A549 (cell line): ENCODE measurements around the gene STXBP6. TPM values are rescaled to one million over a fixed set of nuclear protein-coding genes. Genes with fewer than 3 reads are reported as not detected.

Experiments used
- ATAC-seq, 2 experiments: fragments of 200-7000 bp in 1 of 2; fragments of >200 bp in 1 of 2; cut with Nextera tagmentation in 1 of 2; cut with Tn5 transposase in 1 of 2; 3 replicates each; pipeline versions ENCODE4 v1.8.0 to v1.9.1; 2018 to 2020; ENCODE audit warnings: mild to moderate bottlenecking in 1 of 2, moderate library complexity in 1 of 2
- CTCF ChIA-PET: fragments of 300-600 bp; sonication (Branson Sonifier 250); formaldehyde crosslinking; extraction: SDS; loops from one replicate; lab custom pipeline; 2021; ENCODE audit warnings: antibody characterized with exemption, inconsistent platforms; lab: Yijun Ruan, JAX
- POLR2A ChIA-PET: fragments of 350-600 bp; formaldehyde crosslinking; extraction: SDS; loops from one replicate; lab custom pipeline; 2021; ENCODE audit warnings: antibody characterized with exemption, inconsistent platforms; lab: Yijun Ruan, JAX
- DNase-seq, 2 experiments: peaks; one replicate each; pipeline versions ENCODE4 v3.0.0 to v3.0.0-alpha.2; 2011 to 2016; ENCODE audit warnings: low read depth in 1 of 2, low spot score in 1 of 2
- FAIRE-seq: peaks from 2 replicates; lab custom pipeline; 2011; peaks lifted over from hg19 to GRCh38; lab: Jason Lieb, UNC
- H3K27ac ChIP-seq, 2 experiments: fragments of >200 bp; sonication (Bioruptor Twin); formaldehyde crosslinking; 3 replicates each; pipeline ENCODE4 v1.5.1; 2016 to 2017
- H3K4me1 ChIP-seq: fragments of >200 bp; sonication (Bioruptor Twin); formaldehyde crosslinking; 3 replicates; pipeline ENCODE4 v1.6.1; 2016
- H3K4me2 ChIP-seq: fragments of >200 bp; sonication (Bioruptor Twin); formaldehyde crosslinking; 3 replicates; pipeline ENCODE4 v1.6.1; 2016
- H3K4me3 ChIP-seq: fragments of >200 bp; sonication (Bioruptor Twin); formaldehyde crosslinking; 3 replicates; pipeline ENCODE4 v1.5.1; 2016
- H3K9me3 ChIP-seq: fragments of >200 bp; sonication (Bioruptor Twin); formaldehyde crosslinking; 3 replicates; pipeline ENCODE4 v1.6.1; 2016
- CHD2 ChIP-seq: fragments of 150-350 bp; IDR thresholded peaks from 2 replicates; pipeline ENCODE4 v1.6.1; 2014; ENCODE audit warnings: low read length; ENCODE audit not compliant: partially characterized antibody
- EHF ChIP-seq: fragments of 250-450 bp; sonication (Bioruptor Pico); IDR thresholded peaks from 2 replicates; pipeline ENCODE4 v1.5.0; 2020; ENCODE audit warnings: mild to moderate bottlenecking
- ELK1 ChIP-seq: fragments of 150-350 bp; IDR thresholded peaks from 2 replicates; pipeline ENCODE4 v1.6.1; 2014; ENCODE audit warnings: low read depth, mild to moderate bottlenecking, low read length
- FOSL2 ChIP-seq, 2 experiments: fragments of 450-650 bp in 1 of 2; fragments of >200 bp in 1 of 2; sonication (Bioruptor Twin) in 1 of 2; formaldehyde crosslinking; IDR thresholded peaks; 2 replicates each; pipeline versions ENCODE4 v1.5.0 to v1.6.1; 2016 to 2020; ENCODE audit warnings: mild to moderate bottlenecking in 1 of 2, moderate library complexity in 1 of 2
- FOXS1 ChIP-seq: fragments of 250-450 bp; sonication (Bioruptor Pico); IDR thresholded peaks from 2 replicates; pipeline ENCODE4 v1.5.0; 2020; ENCODE audit warnings: mild to moderate bottlenecking, moderate library complexity
- GATA3 ChIP-seq: IDR thresholded peaks from 2 replicates; pipeline ENCODE4 v1.6.1; 2012; ENCODE audit warnings: borderline replicate concordance
- HOXA7 ChIP-seq: fragments of 250-450 bp; sonication (Bioruptor Pico); IDR thresholded peaks from 2 replicates; pipeline ENCODE4 v1.5.0; 2020; ENCODE audit warnings: mild to moderate bottlenecking, moderate library complexity
- HOXB5 ChIP-seq: fragments of 250-450 bp; sonication (Bioruptor Pico); IDR thresholded peaks from 2 replicates; pipeline ENCODE4 v1.5.0; 2020; ENCODE audit warnings: mild to moderate bottlenecking, moderate library complexity
- JUN ChIP-seq, 2 experiments: fragments of >200 bp; sonication (Bioruptor Twin); formaldehyde crosslinking; IDR thresholded peaks; 2 replicates in 1 of 2; 3 replicates in 1 of 2; pipeline ENCODE4 v1.6.1; 2016 to 2017
- JUNB ChIP-seq: fragments of >200 bp; sonication (Bioruptor Twin); formaldehyde crosslinking; IDR thresholded peaks from 2 replicates; pipeline ENCODE4 v1.6.1; 2016
- KDM1A ChIP-seq: fragments of 200-600 bp; sonication (generic); IDR thresholded peaks from 2 replicates; pipeline ENCODE4 v1.6.1; 2016; ENCODE audit warnings: low read depth, mild to moderate bottlenecking
- MAFK ChIP-seq: fragments of 450-650 bp; IDR thresholded peaks from 2 replicates; pipeline ENCODE4 v1.6.1; 2014; ENCODE audit not compliant: partially characterized antibody
- MAX ChIP-seq: IDR thresholded peaks from 2 replicates; pipeline ENCODE4 v1.6.1; 2012
- MAZ ChIP-seq: fragments of 150-350 bp; IDR thresholded peaks from 2 replicates; pipeline ENCODE4 v1.6.1; 2014; ENCODE audit warnings: antibody characterized with exemption, low read depth, low read length, borderline replicate concordance
- MYC ChIP-seq: IDR thresholded peaks from 2 replicates; pipeline ENCODE4 v1.6.1; 2012; ENCODE audit warnings: mild to moderate bottlenecking, inconsistent platforms, low read length, improper control_type of control experiment, borderline replicate concordance
- NFE2L2 ChIP-seq: fragments of 150-350 bp; conservative IDR thresholded peaks from 2 replicates; pipeline ENCODE4 v1.6.1; 2014; ENCODE audit warnings: low read length
- NPAS2 ChIP-seq: fragments of 250-450 bp; sonication (Bioruptor Pico); IDR thresholded peaks from 2 replicates; pipeline ENCODE4 v1.8.0; 2022; ENCODE audit warnings: mild to moderate bottlenecking, moderate library complexity, borderline replicate concordance
- NR3C1 ChIP-seq: fragments of >200 bp; sonication (Bioruptor Twin); formaldehyde crosslinking; IDR thresholded peaks from 3 replicates; pipeline ENCODE4 v1.6.1; 2017
- PHF8 ChIP-seq: fragments of 200-600 bp; sonication (generic); IDR thresholded peaks from 2 replicates; pipeline ENCODE4 v1.6.1; 2016; ENCODE audit warnings: low read depth, mild to moderate bottlenecking, antibody characterized with exemption, moderate library complexity, borderline replicate concordance
- POLR2A ChIP-seq: IDR thresholded peaks from 2 replicates; pipeline ENCODE4 v1.6.1; 2012; ENCODE audit warnings: mild to moderate bottlenecking, low read length
- RAD21 ChIP-seq, 2 experiments: fragments of >200 bp in 1 of 2; sonication (Bioruptor Twin) in 1 of 2; formaldehyde crosslinking in 1 of 2; IDR thresholded peaks in 1 of 2; conservative IDR thresholded peaks in 1 of 2; 2 replicates in 1 of 2; 3 replicates in 1 of 2; pipeline ENCODE4 v1.6.1; 2012 to 2018; ENCODE audit warnings: inconsistent platforms in 1 of 2
- RARB ChIP-seq: fragments of 250-450 bp; sonication (Bioruptor Pico); IDR thresholded peaks from 2 replicates; pipeline ENCODE4 v1.8.0; 2021; ENCODE audit warnings: mild to moderate bottlenecking, moderate library complexity
- RCOR1 ChIP-seq: fragments of 150-350 bp; IDR thresholded peaks from 2 replicates; pipeline ENCODE4 v1.6.1; 2014; ENCODE audit warnings: antibody characterized with exemption, low read length, low read depth
- REST ChIP-seq: fragments of 200-600 bp; sonication (generic); IDR thresholded peaks from 2 replicates; pipeline ENCODE4 v1.6.1; 2016; ENCODE audit warnings: antibody characterized with exemption, mild to moderate bottlenecking, moderate library complexity
- RFX5 ChIP-seq: fragments of 450-650 bp; IDR thresholded peaks from 2 replicates; pipeline ENCODE4 v1.7.1; 2014; ENCODE audit warnings: antibody characterized with exemption, mild to moderate bottlenecking, moderate library complexity
- SMC3 ChIP-seq: fragments of >200 bp; sonication (Bioruptor Twin); formaldehyde crosslinking; IDR thresholded peaks from 3 replicates; pipeline ENCODE4 v1.6.1; 2018; ENCODE audit warnings: inconsistent platforms
- ZFP36 ChIP-seq: fragments of 450-650 bp; IDR thresholded peaks from 2 replicates; pipeline ENCODE4 v1.6.1; 2014; ENCODE audit warnings: borderline replicate concordance; ENCODE audit not compliant: partially characterized antibody
- ZNF302 ChIP-seq: fragments of 250-450 bp; sonication (Bioruptor Pico); IDR thresholded peaks from 2 replicates; pipeline ENCODE4 v1.9.0; 2021; ENCODE audit warnings: inconsistent platforms, mild to moderate bottlenecking, moderate library complexity
- WGBS: methylation state at CpG from one replicate; pipeline ENCODE4 v1.1.6; 2017; ENCODE audit errors: missing lambda C conversion rate; 5-methylcytosine and 5-hydroxymethylcytosine counted together
- polyA plus RNA-seq, 4 experiments: library from polyadenylated mRNA; depleted of rRNA in 3 of 4; stranded (reverse); fragments of >200 nt; fragmentation: RNase III in 1 of 4; extraction: RNeasy Plus Mini Kit Qiagen cat#74134 plus additional on column Dnase treatment in 1 of 4; gene quantifications; 2 replicates in 3 of 4; 3 replicates in 1 of 4; pipeline ENCODE4 v1.2.3, GENCODE V29; 2011 to 2017
- TF ChIP-seq, protein P1 (sequence below): fragments of >200 bp; sonication (Bioruptor Twin); formaldehyde crosslinking; IDR thresholded peaks from 2 replicates; pipeline ENCODE4 v1.6.1; 2016

Gene STXBP6
- polyA plus RNA-seq, 2 of the 4 experiments (the other 2 are of a cell fraction), result 1.7 to 6.3 TPM

DNA sequence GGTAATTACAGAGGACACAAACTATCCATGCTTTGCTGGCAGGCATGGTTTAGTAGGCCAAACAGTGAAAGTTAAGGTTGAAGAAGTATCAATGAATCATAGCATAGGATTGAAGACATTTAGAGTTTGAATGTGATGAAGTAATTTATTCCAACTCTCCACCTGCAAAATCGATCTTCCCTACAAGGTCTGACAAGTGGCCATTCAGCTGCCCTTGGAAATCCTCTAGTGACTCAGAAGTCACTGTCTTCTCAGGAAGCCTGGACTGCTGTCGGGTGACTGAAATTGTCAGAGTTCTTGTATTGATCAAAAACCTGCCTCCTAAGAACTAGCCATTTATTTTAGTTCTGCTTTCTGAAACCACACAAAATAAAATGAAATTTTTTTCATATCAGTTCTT is 17.7 kb upstream of the STXBP6 start:
- no peak for FAIRE-seq
- ChIA-PET CTCF (no interaction called here), POLR2A (no interaction called here)
- no peak for TF ChIP-seq RCOR1
- TF ChIP-seq FOSL2 (IDR thresholded peaks at IDR 0.05), result no peak
- no peak for TF ChIP-seq FOSL2 (CRISPR knock-in tag; IDR thresholded peaks at IDR 0.05)
- TF ChIP-seq ZNF302 (CRISPR knock-in tag), result no peak
- TF ChIP-seq ELK1, result no peak
- TF ChIP-seq, protein P1, sequence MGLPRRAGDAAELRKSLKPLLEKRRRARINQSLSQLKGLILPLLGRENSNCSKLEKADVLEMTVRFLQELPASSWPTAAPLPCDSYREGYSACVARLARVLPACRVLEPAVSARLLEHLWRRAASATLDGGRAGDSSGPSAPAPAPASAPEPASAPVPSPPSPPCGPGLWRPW, result no peak
- no peak for TF ChIP-seq MAFK
- no peak for TF ChIP-seq MAX
- TF ChIP-seq HOXB5, result no peak
- TF ChIP-seq FOXS1 (CRISPR knock-in tag), result no peak
- no peak for TF ChIP-seq JUN (IDR thresholded peaks at IDR 0.05)
- no peak for TF ChIP-seq RAD21 (conservative IDR thresholded peaks at IDR 0.05 in 1 of 2, IDR thresholded peaks at IDR 0.05 in 1 of 2)
- TF ChIP-seq PHF8, result no peak
- no peak for TF ChIP-seq SMC3
- TF ChIP-seq RARB, result no peak
- TF ChIP-seq CHD2, result no peak
- TF ChIP-seq NFE2L2, result no peak
- TF ChIP-seq JUNB, result no peak
- no peak for TF ChIP-seq MYC
- no peak for TF ChIP-seq POLR2A
- WGBS, result 27% methylated on average over 2 of the region's 2 CpGs
- Histone ChIP-seq H3K27ac (no peak overlapping the region), H3K4me2 (no peak overlapping the region), H3K4me1 (no peaks in the 10 kb centered on the region), H3K4me3 (no peak overlapping the region), H3K9me3 (no peaks in the 10 kb centered on the region)
- DNase-seq, result no peak
- no peak for ATAC-seq

DNA sequence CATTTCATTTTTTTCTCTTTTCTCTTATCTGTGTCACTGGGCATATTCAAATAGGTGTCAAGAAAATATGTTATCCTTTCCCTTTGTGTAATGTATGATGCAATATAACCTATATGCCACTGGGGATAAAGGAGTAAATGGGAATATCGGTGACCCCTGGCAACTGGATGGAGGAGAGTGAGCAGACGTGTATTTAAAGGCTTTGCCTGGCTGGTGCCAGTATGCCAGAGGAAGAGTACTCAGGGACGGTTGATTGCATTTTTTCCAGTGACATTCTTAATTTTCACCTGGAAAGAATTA is 12.0 kb upstream of the STXBP6 start:
- Histone ChIP-seq H3K4me3 (no peak overlapping the region), H3K4me2 (no peak overlapping the region), H3K27ac (no peak overlapping the region), H3K9me3 (no peaks in the 10 kb centered on the region), H3K4me1 (no peaks in the 10 kb centered on the region)
- CTCF ChIA-PET, result interaction anchor here (0.9 kb wide), 1 partner anchor 90 kb away, joined by 3 read pairs; no protein-coding TSS in a partner anchor
- POLR2A ChIA-PET, result no interaction called here
- FAIRE-seq (no peak), ATAC-seq (no peak), DNase-seq (no peak)
- WGBS, result 20% methylated on average over 3 of the region's 3 CpGs
- no peak for TF ChIP-seq KDM1A
- TF ChIP-seq JUNB, result no peak
- TF ChIP-seq NPAS2 (CRISPR knock-in tag), result no peak
- no peak for TF ChIP-seq FOXS1 (CRISPR knock-in tag)
- no peak for TF ChIP-seq SMC3
- TF ChIP-seq NR3C1, result no peak
- TF ChIP-seq EHF, result no peak
- no peak for TF ChIP-seq ZFP36
- TF ChIP-seq MAFK, result no peak
- no peak for TF ChIP-seq RFX5
- no peak for TF ChIP-seq REST
- no peak for TF ChIP-seq MAZ
- TF ChIP-seq GATA3, result no peak
- TF ChIP-seq NFE2L2, result no peak
- no peak for TF ChIP-seq HOXA7 (CRISPR knock-in tag)
